SK-N-SH (cell line): Measurements from ENCODE around the gene TNFAIP8L1. TPM values are rescaled to one million over a fixed set of nuclear protein-coding genes. Genes with fewer than 3 reads are reported as not detected.

ENCODE experiments used
- CTCF ChIA-PET: fragments of 300-600, 350-600 bp; formaldehyde crosslinking; extraction: SDS; loops from one replicate; lab custom pipeline; 2021; lab: Yijun Ruan, JAX
- POLR2A ChIA-PET: fragments of 350-600 bp; sonication (Branson Sonifier 250); formaldehyde crosslinking; extraction: SDS; loops from one replicate; lab custom pipeline; 2020; ENCODE audit warnings: antibody characterized with exemption, inconsistent platforms; lab: Yijun Ruan, JAX
- DNase-seq: peaks from one replicate; pipeline ENCODE4 v3.0.0; 2012
- H2AFZ ChIP-seq: fragments of 200-600 bp; sonication (generic); 2 replicates; pipeline ENCODE4 v1.8.1; 2016; ENCODE audit warnings: antibody characterized with exemption, mild to moderate bottlenecking, low read depth
- H3F3A ChIP-seq: fragments of 200-600 bp; sonication (generic); replicated peaks from 2 replicates; pipeline ENCODE3; 2016; ENCODE audit warnings: antibody characterized with exemption, mild to moderate bottlenecking; ENCODE audit not compliant: insufficient read depth
- H3K27ac ChIP-seq, 2 experiments: fragments of 200-500 bp in 1 of 2; fragments of 200-600 bp in 1 of 2; sonication (Bioruptor generic) in 1 of 2; sonication (generic), shearing (Covaris generic) in 1 of 2; 2 replicates each; pipeline versions ENCODE4 v1.5.1 to v1.6.1; 2014 to 2016; ENCODE audit warnings: low read depth in 2 of 2, inconsistent platforms in 1 of 2, low read length in 1 of 2, mild to moderate bottlenecking in 1 of 2, mixed read lengths in 1 of 2
- H3K27me3 ChIP-seq: fragments of 200-600 bp; sonication (generic), shearing (Covaris generic); 2 replicates; pipeline ENCODE4 v1.6.1; 2016; ENCODE audit warnings: mixed run types; ENCODE audit not compliant: insufficient read depth
- H3K36me3 ChIP-seq, 2 experiments: fragments of 200-500 bp in 1 of 2; fragments of 200-600 bp in 1 of 2; sonication (Bioruptor generic) in 1 of 2; sonication (generic) in 1 of 2; replicated peaks in 1 of 2; 2 replicates each; pipeline versions ENCODE3 to v1.5.1; 2014 to 2016; ENCODE audit warnings: low read length in 1 of 2, mild to moderate bottlenecking in 1 of 2; ENCODE audit not compliant: insufficient read depth in 2 of 2, control insufficient read depth in 1 of 2
- H3K4me1 ChIP-seq, 2 experiments: fragments of 200-500 bp in 1 of 2; fragments of 200-600 bp in 1 of 2; sonication (Bioruptor generic) in 1 of 2; sonication (generic), shearing (Covaris generic) in 1 of 2; 2 replicates each; pipeline versions ENCODE4 v1.5.1 to v1.6.1; 2014 to 2016; ENCODE audit warnings: low read depth in 1 of 2, low read length in 1 of 2, mixed run types in 1 of 2; ENCODE audit not compliant: insufficient read depth in 2 of 2, control insufficient read depth in 1 of 2
- H3K4me2 ChIP-seq: fragments of 200-600 bp; sonication (generic), shearing (Covaris generic); 2 replicates; pipeline ENCODE4 v1.6.1; 2017; ENCODE audit warnings: mixed run types
- H3K4me3 ChIP-seq, 2 experiments: fragments of 200-500 bp in 1 of 2; fragments of 200-600 bp in 1 of 2; sonication (Bioruptor generic) in 1 of 2; sonication (generic), shearing (Covaris generic) in 1 of 2; 2 replicates each; pipeline versions ENCODE4 v1.5.1 to v1.8.1; 2014 to 2016; ENCODE audit warnings: low read depth in 2 of 2, inconsistent platforms in 1 of 2, low read length in 1 of 2, mild to moderate bottlenecking in 1 of 2, mixed read lengths in 1 of 2, moderate library complexity in 1 of 2
- H3K79me2 ChIP-seq: fragments of 200-600 bp; sonication (generic); 2 replicates; pipeline ENCODE4 v1.8.1; 2017; ENCODE audit warnings: mild to moderate bottlenecking; ENCODE audit not compliant: insufficient read depth
- H3K9ac ChIP-seq: fragments of 200-600 bp; sonication (generic); 2 replicates; pipeline ENCODE4 v1.6.1; 2017; ENCODE audit warnings: mixed run types
- H3K9me2 ChIP-seq: fragments of 200-600 bp; sonication (generic); 2 replicates; pipeline ENCODE4 v1.6.1; 2017; ENCODE audit warnings: mixed run types
- H3K9me3 ChIP-seq: fragments of 200-600 bp; sonication (generic); 2 replicates; pipeline ENCODE4 v1.6.1; 2017; ENCODE audit warnings: mixed run types, mild to moderate bottlenecking, moderate library complexity
- H4K20me1 ChIP-seq: fragments of 200-600 bp; sonication (generic); 2 replicates; pipeline ENCODE4 v1.6.1; 2017; ENCODE audit warnings: mild to moderate bottlenecking, mixed run types; ENCODE audit not compliant: insufficient read depth
- CHD2 ChIP-seq: fragments of 150-350 bp; IDR thresholded peaks from 2 replicates; pipeline ENCODE4 v1.6.1; 2018; ENCODE audit warnings: low read length; ENCODE audit not compliant: partially characterized antibody
- ELF1 ChIP-seq: IDR thresholded peaks from 2 replicates; pipeline ENCODE4 v1.4.0; 2012
- EP300 ChIP-seq, 2 experiments: IDR thresholded peaks; 2 replicates each; pipeline versions ENCODE4 v1.4.0 to v1.6.1; 2012; ENCODE audit warnings: borderline replicate concordance in 1 of 2, low read depth in 1 of 2, low read length in 1 of 2
- FOXJ3 ChIP-seq: sonication (generic); formaldehyde crosslinking; IDR thresholded peaks from 2 replicates; pipeline ENCODE4 v1.5.1; 2020; ENCODE audit warnings: mild to moderate bottlenecking, missing genetic modification reagents
- FOXM1 ChIP-seq: IDR thresholded peaks from 2 replicates; pipeline ENCODE4 v1.4.0; 2012; ENCODE audit warnings: low read depth, mild to moderate bottlenecking
- GABPA ChIP-seq: IDR thresholded peaks from 2 replicates; pipeline ENCODE4 v1.4.0; 2012; ENCODE audit warnings: low read depth, mild to moderate bottlenecking
- GATA2 ChIP-seq: sonication (generic); formaldehyde crosslinking; IDR thresholded peaks from 2 replicates; pipeline ENCODE4 v1.5.0; 2020; ENCODE audit warnings: mild to moderate bottlenecking, missing genetic modification reagents
- IRF3 ChIP-seq: fragments of 150-350 bp; IDR thresholded peaks from 2 replicates; pipeline ENCODE4 v1.6.1; 2016; ENCODE audit warnings: mild to moderate bottlenecking, low read depth, low read length
- JUND ChIP-seq: IDR thresholded peaks from 2 replicates; pipeline ENCODE4 v1.4.0; 2012
- MEF2A ChIP-seq: IDR thresholded peaks from 2 replicates; pipeline ENCODE4 v1.4.0; 2012; ENCODE audit warnings: low read depth, borderline replicate concordance
- NFIC ChIP-seq: IDR thresholded peaks from 2 replicates; pipeline ENCODE4 v1.4.0; 2012; ENCODE audit warnings: borderline replicate concordance
- NRF1 ChIP-seq: IDR thresholded peaks from 2 replicates; pipeline ENCODE4 v1.6.1; 2012; ENCODE audit warnings: low read depth, mild to moderate bottlenecking, low read length
- POLR2AphosphoS5 ChIP-seq: IDR thresholded peaks from 2 replicates; pipeline ENCODE4 v1.6.1; 2012; ENCODE audit warnings: low read depth, low read length
- RFX5 ChIP-seq: IDR thresholded peaks from 2 replicates; pipeline ENCODE4 v1.6.1; 2012; ENCODE audit warnings: mild to moderate bottlenecking, improper control_type of control experiment, low read length
- RXRA ChIP-seq: IDR thresholded peaks from 2 replicates; pipeline ENCODE4 v1.4.0; 2012; ENCODE audit warnings: low read depth, mild to moderate bottlenecking, borderline replicate concordance
- SIN3A ChIP-seq: IDR thresholded peaks from 2 replicates; pipeline ENCODE4 v1.6.1; 2012; ENCODE audit warnings: low read depth, mild to moderate bottlenecking, low read length, moderate library complexity, borderline replicate concordance
- SMC3 ChIP-seq: IDR thresholded peaks from 2 replicates; pipeline ENCODE4 v1.6.1; 2012; ENCODE audit warnings: low read depth, low read length, improper control_type of control experiment
- TAF1 ChIP-seq: IDR thresholded peaks from 2 replicates; pipeline ENCODE4 v1.6.1; 2012; ENCODE audit warnings: low read depth, mild to moderate bottlenecking, low read length, moderate library complexity, borderline replicate concordance
- TEAD4 ChIP-seq: IDR thresholded peaks from 2 replicates; pipeline ENCODE4 v1.4.0; 2012; ENCODE audit warnings: mild to moderate bottlenecking, borderline replicate concordance; ENCODE audit not compliant: insufficient read depth
- WGBS: methylation state at CpG from one replicate; pipeline ENCODE4 v1.1.6; 2017; ENCODE audit warnings: low lambda C conversion rate; 5-methylcytosine and 5-hydroxymethylcytosine counted together
- polyA plus RNA-seq, 3 experiments: library from polyadenylated mRNA; depleted of rRNA; stranded (reverse); fragments of >200 nt; gene quantifications; 2 replicates each; pipeline ENCODE4 v1.2.3, GENCODE V29; 2012
- TF ChIP-seq, protein P1 (sequence below): IDR thresholded peaks from 2 replicates; pipeline ENCODE4 v1.4.0; 2012; ENCODE audit warnings: low read depth, borderline replicate concordance

The TNFAIP8L1 gene
- polyA plus RNA-seq, 1 of the 3 experiments (the other 2 are of a cell fraction), result 6.4 TPM

DNA sequence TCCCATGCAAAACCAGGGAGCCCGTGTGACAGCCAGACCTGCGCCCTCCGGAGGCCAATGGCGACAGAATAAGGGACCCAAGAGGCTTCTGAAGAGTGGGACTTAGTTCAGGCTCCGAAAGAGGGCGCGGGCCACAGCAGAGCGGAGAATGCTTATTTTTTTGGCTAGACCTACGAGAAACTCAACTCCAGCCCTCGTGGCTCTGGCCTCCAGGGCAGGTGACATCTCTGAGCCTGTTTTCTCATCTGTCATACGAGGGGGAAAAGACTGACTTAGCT, 61.3 kb downstream of the TNFAIP8L1 start:
- H3K4me1 ChIP-seq, result peaks cover 0 to 15% of the 10 kb centered on the region in 2 experiments; a peak in 2 of 4 replicates
- no peak overlapping the region for H3K27ac ChIP-seq
- no peak overlapping the region for H3K9ac ChIP-seq
- H3K79me2 ChIP-seq, result no peaks in the 10 kb centered on the region
- DNase-seq, result no peak
- H2AFZ ChIP-seq, result no peak overlapping the region
- H3K9me2 ChIP-seq, result no peaks in the 10 kb centered on the region
- H3F3A ChIP-seq, result peaks cover 24% of the 10 kb centered on the region
- ChIA-PET CTCF (interaction anchor here (0.9 kb wide), 1 partner anchor 11 kb away, joined by 4 read pairs; no protein-coding TSS in a partner anchor), POLR2A (no interaction called here)
- no peak overlapping the region for H3K4me2 ChIP-seq
- H3K9me3 ChIP-seq, result no peaks in the 10 kb centered on the region
- no peaks in the 10 kb centered on the region for H4K20me1 ChIP-seq
- TF ChIP-seq RFX5 (no peak), NFIC (no peak), TAF1 (no peak), FOXM1 (no peak), NRF1 (no peak), FOXJ3 (CRISPR knock-in tag) (no peak), POLR2AphosphoS5 (no peak), GATA2 (CRISPR knock-in tag) (no peak), IRF3 (no peak), JUND (no peak), GABPA (no peak), TEAD4 (no peak), ELF1 (no peak), CHD2 (no peak), EP300 (IDR thresholded peaks at IDR 0.05; ENCODE audit: borderline replicate concordance in 1 of 2, low read depth in 1 of 2, low read length in 1 of 2) (no peak), RXRA (no peak), MEF2A (no peak), SIN3A (no peak), SMC3 (no peak)
- TF ChIP-seq, protein P1, sequence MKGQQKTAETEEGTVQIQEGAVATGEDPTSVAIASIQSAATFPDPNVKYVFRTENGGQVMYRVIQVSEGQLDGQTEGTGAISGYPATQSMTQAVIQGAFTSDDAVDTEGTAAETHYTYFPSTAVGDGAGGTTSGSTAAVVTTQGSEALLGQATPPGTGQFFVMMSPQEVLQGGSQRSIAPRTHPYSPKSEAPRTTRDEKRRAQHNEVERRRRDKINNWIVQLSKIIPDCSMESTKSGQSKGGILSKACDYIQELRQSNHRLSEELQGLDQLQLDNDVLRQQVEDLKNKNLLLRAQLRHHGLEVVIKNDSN, result no peak
- peaks cover 30 to 51% of the 10 kb centered on the region in 2 experiments for H3K36me3 ChIP-seq
- H3K27me3 ChIP-seq, result no peaks in the 10 kb centered on the region
- H3K4me3 ChIP-seq, result no peak overlapping the region
- 88% methylated on average over 11 of the region's 11 CpGs for WGBS
